Hematopoietic multipotent progenitor cell treated with erythropoietin and hydrocortisone succinate and interleukin-3 and kit ligand, for 17 days (in vitro differentiated cells): ENCODE results near the gene BRINP3.
"Not testable (repeated sequence)": the region's sequence is repeated elsewhere in the genome, so short reads cannot be mapped to it uniquely, and the experiment has no call there.

Experiments used
- DNase-seq: peaks from one replicate; pipeline ENCODE4 v3.0.0-alpha.2; 2015; ENCODE audit warnings: low spot score

BRINP3 gene

GRCh38 chr1:190477762-190478148, at the start of gene BRINP3:
Gene BRINP3 (minus strand): TSS chr1:190477864.
- no peak for DNase-seq

- DNase-seq, result no peak
Measured at GRCh38 chr1:190511554-190511953, 33.9 kb upstream of the BRINP3 start.

GRCh38 chr1:190507357-190507756, 29.7 kb upstream of the BRINP3 start:
- no peak for DNase-seq

- DNase-seq, result not testable (repeated sequence)
Measured at GRCh38 chr1:190504539-190504938, 26.9 kb upstream of the BRINP3 start.

- no peak for DNase-seq
Measured at GRCh38 chr1:190497565-190497964, 19.9 kb upstream of the BRINP3 start.

GRCh38 chr1:190494451-190494850, 16.8 kb upstream of the BRINP3 start:
- no peak for DNase-seq

- DNase-seq, result no peak
Measured at GRCh38 chr1:190491404-190491803, 13.7 kb upstream of the BRINP3 start.

GRCh38 chr1:190484045-190484444, 6.4 kb upstream of the BRINP3 start:
- DNase-seq, result no peak

- DNase-seq, result no peak
Measured at GRCh38 chr1:190480231-190480630, 2.6 kb upstream of the BRINP3 start.

- DNase-seq, result no peak
Measured at GRCh38 chr1:190479516-190479915, 1.9 kb upstream of the BRINP3 start.

GRCh38 chr1:190479050-190479397, 1.4 kb upstream of the BRINP3 start:
- no peak for DNase-seq

GRCh38 chr1:190478149-190479049, 735 bp upstream of the BRINP3 start:
- no peak for DNase-seq

GRCh38 chr1:190476806-190477205, 858 bp downstream of the BRINP3 start:
- DNase-seq, result no peak

- DNase-seq, result no peak
Measured at GRCh38 chr1:190476321-190476720, 1.3 kb downstream of the BRINP3 start.

GRCh38 chr1:190475421-190476141, 2.1 kb downstream of the BRINP3 start:
- DNase-seq, result no peak

- no peak for DNase-seq
Measured at GRCh38 chr1:190474650-190475211, 2.9 kb downstream of the BRINP3 start.

- no peak for DNase-seq
Measured at GRCh38 chr1:190474010-190474409, 3.7 kb downstream of the BRINP3 start.

- DNase-seq, result no peak
Measured at GRCh38 chr1:190472494-190472893, 5.2 kb downstream of the BRINP3 start.

GRCh38 chr1:190472042-190472441, 5.6 kb downstream of the BRINP3 start:
- no peak for DNase-seq

- no peak for DNase-seq
Measured at GRCh38 chr1:190464690-190465089, 13.0 kb downstream of the BRINP3 start.

- DNase-seq, result no peak
Measured at GRCh38 chr1:190456129-190456528, 21.5 kb downstream of the BRINP3 start.

- no peak for DNase-seq
Measured at GRCh38 chr1:190455631-190456030, 22.0 kb downstream of the BRINP3 start.

- DNase-seq, result no peak
Measured at GRCh38 chr1:190453550-190453949, 24.1 kb downstream of the BRINP3 start.
